GM23338 (cell line): ENCODE measurements around the gene GPR137C. TPM values are rescaled to one million over a fixed set of nuclear protein-coding genes. Genes with fewer than 3 reads are reported as not detected.

Source experiments
- ATAC-seq: fragments of 200-7000 bp; cut with Tn5 transposase; 3 replicates; pipeline ENCODE4 v1.9.1; 2020
- DNase-seq: peaks from one replicate; pipeline ENCODE4 v3.0.0-alpha.2; 2015; ENCODE audit warnings: low spot score
- H2AFZ ChIP-seq: fragments of 200-600 bp; sonication (generic); 2 replicates; pipeline ENCODE4 v1.8.0; 2016; ENCODE audit warnings: antibody characterized with exemption, mild to moderate bottlenecking, moderate library complexity
- H3F3A ChIP-seq: fragments of 200-600 bp; sonication (generic); replicated peaks from 2 replicates; pipeline ENCODE4 v1.8.0; 2017; ENCODE audit warnings: antibody characterized with exemption, mixed run types, low read depth
- H3K27ac ChIP-seq: fragments of 200-600 bp; sonication (generic); 2 replicates; pipeline ENCODE4 v1.6.1; 2016; ENCODE audit warnings: low read depth
- H3K27me3 ChIP-seq: fragments of 200-600 bp; sonication (generic); 2 replicates; pipeline ENCODE4 v1.8.0; 2016; ENCODE audit warnings: mild to moderate bottlenecking, mixed run types, moderate library complexity; ENCODE audit not compliant: insufficient read depth
- H3K36me3 ChIP-seq: fragments of 200-600 bp; sonication (generic); 2 replicates; pipeline ENCODE4 v1.8.0; 2016; ENCODE audit warnings: mild to moderate bottlenecking; ENCODE audit not compliant: insufficient read depth
- H3K4me1 ChIP-seq: fragments of 200-600 bp; sonication (generic); 2 replicates; pipeline ENCODE4 v1.8.0; 2016; ENCODE audit warnings: mild to moderate bottlenecking, moderate library complexity; ENCODE audit not compliant: insufficient read depth
- H3K4me2 ChIP-seq: fragments of 200-600 bp; sonication (generic); 2 replicates; pipeline ENCODE4 v1.7.1; 2017; ENCODE audit warnings: mixed run types
- H3K4me3 ChIP-seq: fragments of 200-600 bp; sonication (generic); 2 replicates; pipeline ENCODE4 v1.6.1; 2016; ENCODE audit warnings: mixed run types
- H3K79me2 ChIP-seq: fragments of 200-600 bp; sonication (generic); replicated peaks from 2 replicates; pipeline ENCODE4 v1.8.0; 2017; ENCODE audit warnings: mild to moderate bottlenecking; ENCODE audit not compliant: insufficient read depth
- H3K9me2 ChIP-seq: fragments of 200-600 bp; sonication (generic); 2 replicates; pipeline ENCODE4 v1.8.0; 2017; ENCODE audit not compliant: insufficient read depth
- H4K20me1 ChIP-seq: fragments of 200-600 bp; sonication (generic); replicated peaks from 2 replicates; pipeline ENCODE4 v1.8.0; 2017; ENCODE audit warnings: mild to moderate bottlenecking; ENCODE audit not compliant: insufficient read depth
- H3K27ac Mint-ChIP-seq: 2 replicates; pipeline ENCODE4 v1.8.0; 2020; ENCODE audit warnings: inconsistent platforms, mild to moderate bottlenecking, moderate library complexity, mixed read lengths
- H3K27me3 Mint-ChIP-seq: 3 replicates; pipeline ENCODE4 v1.8.0; 2022; ENCODE audit warnings: low read depth, mild to moderate bottlenecking, moderate library complexity, mixed read lengths, inconsistent platforms; ENCODE audit not compliant: insufficient read depth, poor library complexity
- H3K36me3 Mint-ChIP-seq: 3 replicates; pipeline ENCODE4 v1.8.0; 2021; ENCODE audit warnings: low read depth, mild to moderate bottlenecking, inconsistent platforms, moderate library complexity, mixed read lengths
- H3K4me1 Mint-ChIP-seq: 3 replicates; pipeline ENCODE4 v1.8.0; 2020; ENCODE audit warnings: mild to moderate bottlenecking, inconsistent platforms, mixed read lengths
- H3K4me3 Mint-ChIP-seq: 3 replicates; pipeline ENCODE4 v1.8.0; 2021; ENCODE audit warnings: moderate library complexity, mild to moderate bottlenecking, inconsistent platforms, mixed read lengths
- H3K9me3 Mint-ChIP-seq: 3 replicates; pipeline ENCODE4 v1.8.0; 2020; ENCODE audit warnings: moderate library complexity, mild to moderate bottlenecking, inconsistent platforms, mixed read lengths
- ETS1 ChIP-seq: IDR thresholded peaks from 2 replicates; pipeline ENCODE4 v1.6.1; 2016; ENCODE audit warnings: antibody characterized with exemption
- EZH2 ChIP-seq: fragments of 200-600 bp; sonication (generic); IDR thresholded peaks from one replicate; pipeline ENCODE4 v1.8.0; 2017; ENCODE audit warnings: antibody characterized with exemption, mild to moderate bottlenecking, low read depth; ENCODE audit not compliant: unreplicated experiment
- EZH2phosphoT487 ChIP-seq: fragments of 200-600 bp; sonication (generic); IDR thresholded peaks from one replicate; pipeline ENCODE4 v1.8.1; 2018; ENCODE audit warnings: antibody characterized with exemption; ENCODE audit not compliant: unreplicated experiment
- NANOG ChIP-seq: IDR thresholded peaks from 2 replicates; pipeline ENCODE4 v1.6.1; 2016; ENCODE audit warnings: antibody characterized with exemption, borderline replicate concordance
- ZNF114 ChIP-seq: fragments of 250-450 bp; sonication (Bioruptor Pico); IDR thresholded peaks from 2 replicates; pipeline ENCODE4 v1.5.0; 2020; ENCODE audit warnings: mild to moderate bottlenecking, moderate library complexity
- ZNF331 ChIP-seq: fragments of 250-450 bp; sonication (Bioruptor Pico); IDR thresholded peaks from 2 replicates; pipeline ENCODE4 v1.5.0; 2020; ENCODE audit warnings: low read depth, mild to moderate bottlenecking, moderate library complexity
- ZNF462 ChIP-seq: fragments of 250-450 bp; sonication (Bioruptor Pico); IDR thresholded peaks from 2 replicates; pipeline ENCODE4 v1.5.0; 2020; ENCODE audit warnings: mild to moderate bottlenecking, moderate library complexity
- polyA plus RNA-seq: library from polyadenylated mRNA; unstranded; fragments of >200 nt; fragmentation: Nextera tagmentation; extraction: Ambion mirVana; gene quantifications from 2 replicates; pipeline ENCODE4 v1.2.1, GENCODE V29; 2016
- total RNA-seq: library from RNA; depleted of rRNA; stranded (reverse); fragments of >200 nt; shearing (Covaris generic); gene quantifications from 2 replicates; pipeline ENCODE4 v1.2.3, GENCODE V29; 2014

GPR137C gene
- total and polyA plus RNA-seq, 2 experiments from 2014 or later = 2.2 to 5.2 TPM

DNA sequence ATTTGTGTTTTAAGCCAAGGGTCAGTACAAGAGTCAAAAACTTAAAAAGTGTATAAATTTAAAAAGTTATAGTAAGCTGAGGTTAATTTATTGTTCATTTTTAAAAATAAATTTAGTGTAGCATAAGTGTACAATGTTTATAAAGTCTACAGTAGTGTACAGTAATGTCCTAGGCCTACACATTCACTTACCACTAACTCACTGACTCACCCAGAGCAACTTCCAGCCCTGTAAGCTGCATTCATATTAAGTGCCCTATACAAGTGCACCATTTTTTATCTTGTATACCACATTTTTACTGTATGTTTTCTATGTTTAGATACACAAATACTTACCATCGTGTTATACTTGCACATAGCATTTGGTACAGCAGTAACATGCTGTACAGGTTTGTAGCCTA is 37.7 kb downstream of the GPR137C start:
- Histone ChIP-seq H3K36me3 (no peaks in the 10 kb centered on the region), H3F3A (no peaks in the 10 kb centered on the region), H3K4me2 (no peak overlapping the region), H3K4me1 (no peaks in the 10 kb centered on the region), H4K20me1 (no peaks in the 10 kb centered on the region), H3K4me3 (no peak overlapping the region), H3K79me2 (no peaks in the 10 kb centered on the region), H3K27me3 (no peaks in the 10 kb centered on the region), H3K27ac (no peak overlapping the region), H2AFZ (no peak overlapping the region), H3K9me2 (0 out of 2 replicates have a peak, but pooled peaks cover 1% of the 10 kb centered on the region)
- no peaks in the 10 kb centered on the region for H3K4me1 Mint-ChIP-seq
- no peak overlapping the region for H3K4me3 Mint-ChIP-seq
- no peak for ATAC-seq
- H3K9me3 Mint-ChIP-seq = peaks cover 12% of the 10 kb centered on the region
- no peak for TF ChIP-seq NANOG
- no peak for TF ChIP-seq ZNF462 (CRISPR knock-in tag)
- TF ChIP-seq ZNF331 (CRISPR knock-in tag) = no peak
- TF ChIP-seq EZH2 = no peak
- TF ChIP-seq EZH2phosphoT487 = no peak
- no peak for TF ChIP-seq ZNF114
- TF ChIP-seq ETS1 = no peak
- no peak for DNase-seq
- H3K27me3 Mint-ChIP-seq = no peaks in the 10 kb centered on the region
- H3K36me3 Mint-ChIP-seq = peaks cover 7% of the 10 kb centered on the region; the same call in 2 of the 3 replicates
- H3K27ac Mint-ChIP-seq = no peak overlapping the region
